ENCODE measurements around the gene ZNF207.

Gene ZNF207

DNA sequence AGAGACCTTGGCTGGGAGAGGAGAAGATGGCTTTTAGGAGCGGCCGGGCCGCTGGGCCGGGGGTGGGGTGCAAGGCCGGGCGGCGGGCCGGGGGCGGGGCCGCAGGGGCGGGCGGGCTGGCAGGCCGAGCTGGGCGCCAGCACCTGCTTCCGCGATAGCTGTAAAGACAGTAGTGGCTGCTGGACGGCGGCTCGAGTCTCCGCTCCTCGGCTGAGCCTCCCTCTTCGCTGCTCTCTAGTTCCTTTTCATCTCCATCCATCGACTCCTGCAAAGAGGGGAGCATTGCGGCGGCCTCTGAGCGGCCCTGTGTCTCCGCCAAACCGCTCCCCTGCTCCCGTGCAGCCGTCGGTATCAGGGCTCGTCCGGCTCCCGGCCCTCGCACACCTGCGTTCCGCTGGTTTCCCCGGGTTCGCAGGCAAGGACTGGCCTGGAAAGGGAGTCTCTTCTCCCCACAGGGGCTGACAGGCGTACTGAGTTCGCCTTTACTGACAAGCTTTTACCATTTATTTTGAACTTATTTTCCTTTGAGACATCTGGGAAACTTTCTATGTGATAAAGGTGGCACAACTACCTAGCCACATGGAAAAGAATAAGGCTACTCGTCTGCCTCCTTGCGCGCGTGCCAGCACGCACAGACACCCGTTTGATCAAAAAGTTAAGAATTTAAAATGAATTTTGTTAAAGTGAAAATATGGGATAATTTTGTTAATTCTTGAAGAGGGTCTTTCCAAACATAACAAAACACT, 7.9 kb upstream of the ZNF207 start, which contains the start of gene C17orf75:
C17orf75 (minus strand) TSS at position 317 of the 746 bp plus-strand sequence; CDS start at position 283, 34 bp downstream.
- peak; percentile 96 for ATAC-seq
- TF ChIP-seq, protein P1, sequence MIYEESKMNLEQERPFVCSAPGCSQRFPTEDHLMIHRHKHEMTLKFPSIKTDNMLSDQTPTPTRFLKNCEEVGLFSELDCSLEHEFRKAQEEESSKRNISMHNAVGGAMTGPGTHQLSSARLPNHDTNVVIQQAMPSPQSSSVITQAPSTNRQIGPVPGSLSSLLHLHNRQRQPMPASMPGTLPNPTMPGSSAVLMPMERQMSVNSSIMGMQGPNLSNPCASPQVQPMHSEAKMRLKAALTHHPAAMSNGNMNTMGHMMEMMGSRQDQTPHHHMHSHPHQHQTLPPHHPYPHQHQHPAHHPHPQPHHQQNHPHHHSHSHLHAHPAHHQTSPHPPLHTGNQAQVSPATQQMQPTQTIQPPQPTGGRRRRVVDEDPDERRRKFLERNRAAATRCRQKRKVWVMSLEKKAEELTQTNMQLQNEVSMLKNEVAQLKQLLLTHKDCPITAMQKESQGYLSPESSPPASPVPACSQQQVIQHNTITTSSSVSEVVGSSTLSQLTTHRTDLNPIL (CRISPR knock-in tag; IDR thresholded peaks at IDR 0.05; ENCODE audit: low read depth) = no peak
- TF ChIP-seq ZFP3 (CRISPR knock-in tag; IDR thresholded peaks at IDR 0.05) (0 out of 2 replicates have a peak, but pooled peaks have one; percentile 18), ZFP30 (CRISPR knock-in tag; IDR thresholded peaks at IDR 0.05) (no peak), ISL1 (CRISPR knock-in tag; IDR thresholded peaks at IDR 0.05) (no peak), ZC3H10 (CRISPR knock-in tag; IDR thresholded peaks at IDR 0.05) (no peak), ZNF565 (CRISPR knock-in tag; conservative IDR thresholded peaks at IDR 0.05; ENCODE audit: low read depth) (no peak), SNAI2 (CRISPR knock-in tag; IDR thresholded peaks at IDR 0.05) (no peak), TSHZ2 (CRISPR knock-in tag; IDR thresholded peaks at IDR 0.05) (peak; percentile 46; the same call in 1 of the 2 replicates), POU6F1 (CRISPR knock-in tag; IDR thresholded peaks at IDR 0.05; ENCODE audit: borderline replicate concordance, low read depth) (peak; percentile 31; the same call in 1 of the 2 replicates)
- TF ChIP-seq, protein P2, sequence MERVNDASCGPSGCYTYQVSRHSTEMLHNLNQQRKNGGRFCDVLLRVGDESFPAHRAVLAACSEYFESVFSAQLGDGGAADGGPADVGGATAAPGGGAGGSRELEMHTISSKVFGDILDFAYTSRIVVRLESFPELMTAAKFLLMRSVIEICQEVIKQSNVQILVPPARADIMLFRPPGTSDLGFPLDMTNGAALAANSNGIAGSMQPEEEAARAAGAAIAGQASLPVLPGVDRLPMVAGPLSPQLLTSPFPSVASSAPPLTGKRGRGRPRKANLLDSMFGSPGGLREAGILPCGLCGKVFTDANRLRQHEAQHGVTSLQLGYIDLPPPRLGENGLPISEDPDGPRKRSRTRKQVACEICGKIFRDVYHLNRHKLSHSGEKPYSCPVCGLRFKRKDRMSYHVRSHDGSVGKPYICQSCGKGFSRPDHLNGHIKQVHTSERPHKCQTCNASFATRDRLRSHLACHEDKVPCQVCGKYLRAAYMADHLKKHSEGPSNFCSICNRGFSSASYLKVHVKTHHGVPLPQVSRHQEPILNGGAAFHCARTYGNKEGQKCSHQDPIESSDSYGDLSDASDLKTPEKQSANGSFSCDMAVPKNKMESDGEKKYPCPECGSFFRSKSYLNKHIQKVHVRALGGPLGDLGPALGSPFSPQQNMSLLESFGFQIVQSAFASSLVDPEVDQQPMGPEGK (CRISPR knock-in tag; IDR thresholded peaks at IDR 0.05; ENCODE audit: borderline replicate concordance) = no peak

- no peak for ATAC-seq
- TF ChIP-seq ZNF70 (CRISPR knock-in tag; IDR thresholded peaks at IDR 0.05) (no peak), TSHZ2 (CRISPR knock-in tag; IDR thresholded peaks at IDR 0.05) (no peak), GLIS3 (CRISPR knock-in tag; IDR thresholded peaks at IDR 0.05) (no peak), ZFP3 (CRISPR knock-in tag; IDR thresholded peaks at IDR 0.05) (no peak)
Measured at GRCh38 chr17:32342603-32343325, 7.2 kb upstream of the ZNF207 start.

DNA sequence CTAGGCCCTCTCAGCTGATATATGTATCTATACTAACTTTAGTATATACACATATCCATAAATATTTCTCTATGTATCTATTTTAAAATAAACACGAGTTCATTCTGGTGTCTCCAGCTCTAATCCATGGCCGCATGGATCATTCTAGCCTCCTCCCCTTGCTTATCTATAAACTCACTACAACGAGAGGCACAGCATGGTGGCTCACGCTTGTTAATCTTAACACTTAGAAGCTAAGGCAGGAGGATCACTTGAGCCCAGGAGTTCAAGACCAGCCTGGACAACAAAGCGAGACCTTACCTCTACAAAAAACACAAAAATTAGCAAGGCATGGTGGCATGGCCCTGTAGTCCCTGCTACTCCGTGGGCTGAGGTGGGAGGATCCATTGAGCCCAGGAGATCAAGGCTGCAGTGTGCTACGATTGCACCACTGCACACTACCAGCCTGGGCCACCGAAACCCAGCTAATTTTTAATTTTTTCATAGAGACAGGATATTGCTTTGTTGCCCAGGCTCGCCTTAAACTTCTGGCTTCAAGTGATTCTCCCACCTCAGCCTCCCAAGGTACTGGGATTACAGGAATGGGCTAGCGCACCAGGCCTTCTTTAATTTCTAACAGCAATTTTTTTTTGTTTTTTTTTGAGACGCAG, 3.9 kb upstream of the ZNF207 start:
- TF ChIP-seq BACH2 (CRISPR knock-in tag; IDR thresholded peaks at IDR 0.05; ENCODE audit: borderline replicate concordance) = no peak
- no peak for TF ChIP-seq SNAI2 (CRISPR knock-in tag; IDR thresholded peaks at IDR 0.05)
- no peak for TF ChIP-seq ZFP30 (CRISPR knock-in tag; IDR thresholded peaks at IDR 0.05)
- TF ChIP-seq TCF4 (CRISPR knock-in tag; IDR thresholded peaks at IDR 0.05; ENCODE audit: borderline replicate concordance) = no peak
- no peak for TF ChIP-seq PPARA (CRISPR knock-in tag; IDR thresholded peaks at IDR 0.05; ENCODE audit: borderline replicate concordance)
- no peak for TF ChIP-seq TSHZ2 (CRISPR knock-in tag; IDR thresholded peaks at IDR 0.05)
- no peak for TF ChIP-seq ESRRG (CRISPR knock-in tag; IDR thresholded peaks at IDR 0.05)
- TF ChIP-seq ZFP3 (CRISPR knock-in tag; IDR thresholded peaks at IDR 0.05) = no peak
- TF ChIP-seq ZC3H10 (CRISPR knock-in tag; IDR thresholded peaks at IDR 0.05) = no peak
- TF ChIP-seq TOX (CRISPR knock-in tag; IDR thresholded peaks at IDR 0.05; ENCODE audit: borderline replicate concordance) = no peak
- no peak for ATAC-seq
